HTERT RPE-1 (cell line): ENCODE measurements around the gene TMPRSS6.
"Not testable (repeated sequence)": the region's sequence is repeated elsewhere in the genome, so short reads cannot be mapped to it uniquely, and the experiment has no call there.

Source experiments
- in situ Hi-C: fragments of 300-500 bp; cut with MboI; formaldehyde crosslinking; loops from 4 replicates; pipeline ENCODE4 v1.14.3; 2020; ENCODE audit warnings: low sequenced_read_pairs

Gene TMPRSS6

GRCh38 chr22:37089434-37089833 lies 20.1 kb downstream of the TMPRSS6 start:
- in situ Hi-C loops = no loop called here

DNA sequence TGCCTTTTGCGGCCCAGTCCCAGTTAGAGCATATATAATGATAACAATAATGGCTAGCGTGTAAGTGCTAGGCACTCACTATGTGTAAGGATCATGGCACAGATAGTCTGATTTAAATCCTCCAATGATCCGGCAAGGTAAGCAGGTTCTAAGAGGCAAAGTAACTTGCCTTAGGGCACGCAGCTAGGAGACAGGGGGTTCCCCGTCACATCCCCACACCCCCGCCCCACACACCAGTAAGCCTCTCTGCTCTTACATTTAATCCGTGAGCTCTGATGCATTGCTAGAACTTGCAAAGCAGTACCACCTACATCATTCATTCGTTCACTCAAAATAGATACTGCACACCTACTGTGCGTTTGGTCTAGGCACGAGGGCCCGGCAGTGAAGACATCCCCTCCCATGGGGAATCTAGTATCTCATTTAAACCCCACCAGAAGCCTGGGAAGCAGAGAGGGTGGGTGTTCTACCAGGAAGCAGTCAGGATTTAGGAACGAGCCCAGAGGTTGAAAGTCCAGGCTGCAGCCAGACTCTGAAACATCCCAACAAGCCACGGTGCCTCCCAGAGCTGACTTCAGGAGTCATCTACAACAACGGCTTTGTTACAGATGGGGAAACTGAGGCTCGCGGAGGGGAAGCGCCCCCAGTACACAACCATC lies 20.6 kb downstream of the TMPRSS6 start:
- in situ Hi-C loops = no loop called here

DNA sequence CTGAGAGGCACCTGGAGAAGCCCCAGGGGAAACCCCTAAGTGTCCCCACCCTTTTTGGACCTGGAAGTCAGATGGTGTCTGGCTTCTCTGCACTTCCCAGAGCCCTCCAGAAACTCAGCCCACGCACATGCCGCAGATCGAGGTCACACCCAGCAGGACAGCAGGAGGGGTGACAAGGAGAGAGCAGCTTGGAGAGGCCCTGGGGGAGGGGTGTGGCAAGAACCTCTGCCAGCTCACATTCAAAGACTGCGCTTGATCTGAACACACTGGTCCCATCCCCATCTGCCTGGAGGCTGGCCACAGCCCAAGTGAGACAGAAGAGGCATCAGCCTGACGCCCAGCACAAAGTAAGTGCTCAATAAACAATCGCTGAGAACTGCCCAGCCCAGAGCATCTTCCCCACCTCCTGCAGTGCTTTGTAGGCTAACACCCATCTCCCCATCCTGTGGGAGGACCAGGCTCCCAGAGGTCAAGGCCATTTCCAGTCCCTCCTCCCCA lies 21.4 kb downstream of the TMPRSS6 start:
- in situ Hi-C loops = no loop called here

GRCh38 chr22:37086184-37086583 lies 23.3 kb downstream of the TMPRSS6 start:
- in situ Hi-C loops = no loop called here

- in situ Hi-C loops = no loop called here
Measured at GRCh38 chr22:37084385-37084784, 25.1 kb downstream of the TMPRSS6 start.

DNA sequence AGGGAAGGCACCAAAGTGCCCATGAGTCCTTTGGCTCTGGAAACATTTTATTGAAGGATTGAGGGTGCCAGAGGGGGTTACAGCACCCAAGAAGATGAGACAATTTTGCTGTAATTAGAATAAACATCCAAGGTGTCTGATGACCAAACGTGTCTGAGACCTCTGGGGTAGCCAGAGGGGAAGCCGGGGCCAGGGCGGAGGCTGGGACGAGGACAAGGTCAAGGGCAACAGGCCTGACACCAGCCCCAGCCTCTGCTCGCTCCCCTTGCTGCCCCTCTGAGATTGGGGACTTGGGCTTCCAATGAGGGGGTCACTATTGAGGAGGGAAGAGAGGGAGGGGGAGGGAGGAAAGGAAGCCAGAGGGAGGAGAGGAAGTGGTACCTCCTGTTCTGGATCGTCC lies 25.6 kb downstream of the TMPRSS6 start:
- in situ Hi-C loops = no loop called here

DNA sequence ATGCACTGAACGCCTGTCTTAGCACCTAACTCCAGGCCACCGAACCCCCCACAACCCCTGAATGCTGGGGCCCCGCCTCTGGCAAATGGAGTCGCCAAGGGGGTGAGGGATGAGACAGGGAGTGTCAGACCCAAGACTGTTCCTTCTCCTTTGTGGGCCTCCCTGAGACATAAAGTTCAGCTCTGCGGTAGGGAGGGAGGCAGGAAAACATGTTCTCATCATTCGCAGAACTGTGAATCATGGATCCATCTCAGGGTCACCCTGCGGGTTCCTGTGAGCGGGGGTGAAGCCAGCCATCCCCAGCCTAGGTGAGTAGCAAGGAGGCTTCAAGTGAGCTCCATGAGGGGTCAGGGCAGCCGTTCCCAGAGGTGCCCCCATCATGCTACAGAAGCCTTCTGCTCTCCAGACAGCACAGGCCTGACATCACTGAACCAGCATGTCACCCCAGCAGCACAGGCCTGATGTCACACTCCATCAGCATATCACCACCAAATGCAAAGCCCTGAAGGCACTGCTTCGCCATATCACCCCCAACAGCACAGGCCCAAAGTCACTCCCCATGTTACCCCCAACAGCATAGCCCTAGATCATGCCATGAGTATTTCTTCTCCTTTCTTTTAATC lies 27.2 kb downstream of the TMPRSS6 start:
- in situ Hi-C loops = no loop called here

DNA sequence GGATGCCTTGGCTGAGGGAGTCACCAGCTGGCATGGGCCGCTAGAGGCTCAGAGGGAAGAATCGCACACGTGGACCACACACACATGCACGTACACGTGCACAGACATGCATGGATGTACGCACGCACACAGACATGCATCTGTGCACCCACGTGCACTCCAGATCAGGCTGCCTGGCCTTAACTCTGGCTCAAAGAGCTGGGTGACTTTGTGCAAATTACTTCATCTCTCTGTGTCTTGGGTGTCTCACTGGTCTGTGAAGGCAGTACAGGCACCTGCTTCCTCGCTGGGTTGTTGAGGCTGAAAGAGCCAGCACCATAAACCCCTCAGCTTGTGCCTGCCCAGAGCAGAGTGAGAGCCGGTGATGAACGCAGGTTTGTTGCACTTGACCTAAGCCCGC lies 28.7 kb downstream of the TMPRSS6 start:
- in situ Hi-C loops = no loop called here

GRCh38 chr22:37080438-37080837 lies 29.1 kb downstream of the TMPRSS6 start:
- in situ Hi-C loops = no loop called here

DNA sequence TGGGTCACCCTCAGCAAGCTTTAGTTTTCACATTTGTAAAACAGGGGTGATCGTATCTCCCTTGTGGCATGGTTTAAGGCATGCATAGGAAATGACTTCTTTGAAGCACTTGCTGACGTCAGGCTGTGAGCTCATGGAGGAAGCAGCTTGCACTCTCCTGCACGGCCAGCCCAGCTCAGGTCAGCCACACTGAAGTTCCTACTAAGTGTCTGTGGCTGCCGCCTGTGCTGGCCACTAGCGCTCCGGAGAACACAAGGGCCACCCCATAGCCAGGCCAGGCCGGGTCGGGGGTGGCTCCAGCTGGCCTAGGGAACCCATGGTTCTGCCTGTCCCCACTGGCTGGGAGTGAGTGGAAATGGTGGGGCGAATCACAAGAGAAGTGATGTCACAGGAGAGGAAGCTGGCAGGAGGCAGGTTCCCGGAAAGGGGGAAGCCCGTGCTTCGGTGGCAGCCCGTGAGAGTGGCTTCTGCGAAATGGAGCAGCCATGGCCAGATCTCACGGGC lies 29.8 kb downstream of the TMPRSS6 start:
- in situ Hi-C loops = no loop called here

DNA sequence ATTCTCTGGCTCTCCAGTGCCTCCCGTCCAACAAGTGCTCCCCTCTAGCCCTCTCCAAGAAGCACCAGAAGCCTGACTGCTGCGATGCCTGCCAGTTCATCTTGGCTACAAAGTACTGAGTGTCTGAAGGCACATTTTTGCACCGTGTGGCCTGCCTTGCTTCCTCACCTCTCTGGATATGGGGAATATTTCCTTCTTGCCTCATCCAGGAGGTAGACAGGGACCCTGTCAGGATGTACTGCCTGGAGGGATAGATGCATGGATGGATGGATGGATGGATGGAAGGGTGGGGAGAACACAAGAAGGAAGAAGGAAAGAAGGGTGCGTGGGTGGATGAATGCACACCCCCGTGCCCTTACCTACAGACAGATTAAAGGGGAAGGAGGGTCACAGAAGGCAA lies 30.4 kb downstream of the TMPRSS6 start:
- in situ Hi-C loops = no loop called here

DNA sequence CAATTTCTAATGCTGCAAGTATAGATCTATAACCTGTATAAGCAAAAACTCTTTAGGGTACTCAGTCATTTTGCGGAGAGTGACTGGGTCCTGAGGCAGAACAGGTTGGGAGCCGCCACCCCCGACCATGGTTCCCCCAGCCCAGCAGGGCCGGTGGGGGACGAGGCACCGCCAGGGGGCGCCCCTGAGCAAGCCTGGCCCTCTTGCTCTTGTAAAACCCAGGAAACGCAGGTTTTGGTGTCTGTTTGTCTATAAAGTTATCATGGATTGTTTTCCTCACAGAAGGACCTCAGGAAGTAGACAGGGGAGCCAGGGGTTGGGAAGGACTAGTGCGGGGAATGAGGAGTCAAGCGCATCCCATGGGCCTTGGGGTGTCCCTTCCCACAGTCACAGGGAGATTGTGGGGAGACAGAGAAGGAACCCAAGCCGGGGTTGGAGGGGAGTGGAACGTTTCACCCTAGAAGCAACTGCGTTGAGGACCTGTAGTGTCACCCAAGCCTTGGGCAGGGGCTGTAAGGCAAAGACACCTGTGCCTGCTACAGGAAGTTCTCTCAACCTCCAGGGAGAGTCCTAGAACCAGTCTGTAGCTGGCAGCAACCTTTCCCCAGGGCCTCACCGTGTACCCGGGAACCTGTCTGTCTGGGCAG lies 31.6 kb downstream of the TMPRSS6 start:
- in situ Hi-C loops = no loop called here

- in situ Hi-C loops = no loop called here
Measured at GRCh38 chr22:37075822-37076433, 33.6 kb downstream of the TMPRSS6 start.

GRCh38 chr22:37075046-37075445 lies 34.5 kb downstream of the TMPRSS6 start:
- in situ Hi-C loops = no loop called here

DNA sequence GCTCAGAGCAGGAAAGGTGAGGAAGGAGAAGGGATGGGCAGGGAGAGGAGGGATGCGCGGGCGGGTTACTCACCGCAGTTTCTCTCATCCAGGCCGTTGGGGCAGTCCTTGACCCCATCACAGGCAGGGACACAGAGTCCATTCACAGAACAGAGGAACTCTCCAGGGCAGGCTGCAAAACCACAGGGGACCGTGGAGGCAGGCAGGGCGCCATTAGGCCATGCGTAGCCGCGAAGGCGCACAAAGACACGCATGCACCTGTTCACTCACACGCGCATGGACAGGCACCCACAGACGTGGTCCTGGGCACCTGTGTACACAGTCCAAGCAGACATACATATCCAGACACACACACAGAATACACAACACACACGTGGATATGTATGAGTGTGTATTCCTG lies 35.0 kb downstream of the TMPRSS6 start:
- in situ Hi-C loops = no loop called here

DNA sequence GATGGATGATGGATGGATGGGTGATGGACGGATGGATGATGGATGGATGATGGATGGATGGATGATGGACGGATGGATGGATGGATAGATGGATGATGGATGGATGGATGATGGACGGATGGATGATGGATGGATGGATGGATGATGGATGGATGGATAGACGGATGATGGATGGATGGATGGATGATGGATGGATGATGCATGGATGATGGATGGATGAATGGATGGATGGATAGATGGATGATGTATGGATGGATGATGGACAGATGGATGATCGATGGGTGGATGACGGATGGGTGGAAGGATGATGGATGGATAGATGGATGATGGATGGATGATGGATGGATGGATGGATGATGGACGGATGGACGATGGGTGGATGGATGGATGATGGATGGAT lies 36.8 kb downstream of the TMPRSS6 start:
- in situ Hi-C loops = no loop called here

DNA sequence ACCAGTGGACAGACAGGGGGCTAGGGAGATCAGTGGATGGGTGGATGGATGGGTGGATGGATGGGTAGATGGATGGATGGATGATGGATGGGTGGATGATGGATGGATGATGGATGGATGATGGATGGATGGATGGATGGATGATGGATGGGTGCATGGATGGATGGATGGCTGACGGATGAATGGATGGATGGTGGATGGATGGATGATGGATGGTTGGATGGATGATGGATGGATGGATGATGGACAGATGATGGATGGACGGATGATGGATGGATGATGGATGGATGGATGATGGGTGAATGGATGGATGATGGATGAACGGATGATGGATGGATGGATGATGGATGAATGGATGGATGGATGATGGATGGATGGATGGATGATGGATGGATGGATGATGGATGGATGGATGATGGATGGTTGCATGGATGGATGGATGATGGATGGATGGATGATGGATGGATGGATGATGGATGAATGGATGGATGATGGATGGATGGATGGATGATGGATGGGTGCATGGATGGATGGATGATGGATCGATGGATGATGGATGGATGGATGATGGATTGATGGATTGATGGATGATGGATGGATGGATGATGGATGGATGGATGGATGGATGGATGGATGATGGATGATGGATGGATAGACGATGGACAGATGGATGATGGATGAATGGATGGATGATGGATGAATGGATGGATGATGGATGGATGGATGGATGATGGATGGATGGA lies 37.5 kb downstream of the TMPRSS6 start:
- in situ Hi-C loops = not testable (repeated sequence)

GRCh38 chr22:37070744-37071143 lies 38.8 kb downstream of the TMPRSS6 start:
- in situ Hi-C loops = no loop called here

DNA sequence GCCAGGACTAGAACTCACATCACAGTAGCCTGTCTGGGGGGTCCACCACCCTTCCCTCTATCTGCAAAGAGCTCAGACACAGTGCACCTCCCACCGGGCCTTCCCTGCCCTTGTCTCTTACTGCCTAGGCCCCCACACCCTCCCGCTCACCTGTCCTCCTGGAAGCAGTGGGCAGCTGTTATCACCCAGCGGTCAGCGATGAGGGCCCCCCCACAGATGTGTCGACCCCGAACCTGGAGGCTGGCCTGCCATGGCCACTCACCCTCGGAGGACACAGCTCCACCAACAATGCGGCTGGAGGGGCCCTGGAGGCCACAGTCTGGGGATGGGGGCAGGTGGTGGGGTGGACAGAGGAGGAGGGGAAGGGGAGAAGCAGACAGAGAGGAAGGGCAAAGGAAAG lies 39.2 kb downstream of the TMPRSS6 start:
- in situ Hi-C loops = no loop called here

- in situ Hi-C loops = no loop called here
Measured at GRCh38 chr22:37069719-37070118, 39.8 kb downstream of the TMPRSS6 start.

DNA sequence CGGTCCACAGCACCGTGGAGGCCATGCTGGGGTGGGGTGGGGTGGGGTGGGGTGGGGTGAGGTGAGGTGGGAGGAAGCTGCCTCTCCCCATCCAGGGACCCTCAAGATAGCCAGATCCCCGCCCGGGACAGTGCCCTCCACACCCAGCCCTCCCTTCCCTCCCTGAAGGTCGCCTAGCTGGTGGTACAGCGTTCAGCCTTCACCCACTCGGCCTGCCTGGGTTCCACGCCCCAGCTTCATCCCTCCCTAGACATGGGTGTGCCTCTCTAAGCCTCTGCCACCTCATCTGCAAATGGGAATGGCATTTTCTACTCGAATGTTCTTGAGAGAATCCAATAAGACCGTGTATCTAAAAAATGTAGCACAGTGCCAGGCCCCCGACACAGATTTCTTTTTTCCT lies 40.2 kb downstream of the TMPRSS6 start:
- in situ Hi-C loops = no loop called here
